ENCODE results near the gene SCRG1.

DNA sequence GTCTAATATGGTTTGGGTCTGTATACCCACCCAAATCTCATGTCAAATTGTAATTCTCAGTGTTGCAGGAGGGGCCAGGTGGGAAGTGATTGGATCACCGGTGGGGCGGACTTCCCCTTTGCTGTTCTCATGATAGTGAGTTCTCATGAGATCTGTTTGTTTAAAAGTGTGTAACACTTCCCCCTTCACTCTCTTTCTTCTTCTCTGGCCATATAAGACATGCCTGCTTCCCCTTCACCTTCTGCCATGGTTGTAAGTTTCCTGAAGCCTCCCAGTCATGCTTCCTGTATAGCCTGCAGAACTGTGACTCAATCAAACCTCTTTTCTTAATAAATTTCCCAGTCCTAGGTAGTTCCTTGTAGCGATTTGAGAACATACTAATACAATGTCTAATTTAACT lies 19.7 kb upstream of the SCRG1 start:
- TF ChIP-seq, protein P1, sequence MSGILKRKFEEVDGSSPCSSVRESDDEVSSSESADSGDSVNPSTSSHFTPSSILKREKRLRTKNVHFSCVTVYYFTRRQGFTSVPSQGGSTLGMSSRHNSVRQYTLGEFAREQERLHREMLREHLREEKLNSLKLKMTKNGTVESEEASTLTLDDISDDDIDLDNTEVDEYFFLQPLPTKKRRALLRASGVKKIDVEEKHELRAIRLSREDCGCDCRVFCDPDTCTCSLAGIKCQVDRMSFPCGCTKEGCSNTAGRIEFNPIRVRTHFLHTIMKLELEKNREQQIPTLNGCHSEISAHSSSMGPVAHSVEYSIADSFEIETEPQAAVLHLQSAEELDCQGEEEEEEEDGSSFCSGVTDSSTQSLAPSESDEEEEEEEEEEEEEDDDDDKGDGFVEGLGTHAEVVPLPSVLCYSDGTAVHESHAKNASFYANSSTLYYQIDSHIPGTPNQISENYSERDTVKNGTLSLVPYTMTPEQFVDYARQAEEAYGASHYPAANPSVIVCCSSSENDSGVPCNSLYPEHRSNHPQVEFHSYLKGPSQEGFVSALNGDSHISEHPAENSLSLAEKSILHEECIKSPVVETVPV (CRISPR knock-in tag; IDR thresholded peaks at IDR 0.05), result no peak
- TF ChIP-seq ARNTL (CRISPR knock-in tag; IDR thresholded peaks at IDR 0.05; ENCODE audit: borderline replicate concordance, low read depth) (no peak), CSDC2 (CRISPR knock-in tag; IDR thresholded peaks at IDR 0.05) (no peak), ZFP30 (CRISPR knock-in tag; IDR thresholded peaks at IDR 0.05) (no peak), TCF4 (CRISPR knock-in tag; IDR thresholded peaks at IDR 0.05; ENCODE audit: borderline replicate concordance) (no peak), ESRRG (CRISPR knock-in tag; IDR thresholded peaks at IDR 0.05) (no peak), ZNF70 (CRISPR knock-in tag; IDR thresholded peaks at IDR 0.05) (no peak), BACH2 (CRISPR knock-in tag; IDR thresholded peaks at IDR 0.05; ENCODE audit: borderline replicate concordance) (no peak)
- TF ChIP-seq, protein P2, sequence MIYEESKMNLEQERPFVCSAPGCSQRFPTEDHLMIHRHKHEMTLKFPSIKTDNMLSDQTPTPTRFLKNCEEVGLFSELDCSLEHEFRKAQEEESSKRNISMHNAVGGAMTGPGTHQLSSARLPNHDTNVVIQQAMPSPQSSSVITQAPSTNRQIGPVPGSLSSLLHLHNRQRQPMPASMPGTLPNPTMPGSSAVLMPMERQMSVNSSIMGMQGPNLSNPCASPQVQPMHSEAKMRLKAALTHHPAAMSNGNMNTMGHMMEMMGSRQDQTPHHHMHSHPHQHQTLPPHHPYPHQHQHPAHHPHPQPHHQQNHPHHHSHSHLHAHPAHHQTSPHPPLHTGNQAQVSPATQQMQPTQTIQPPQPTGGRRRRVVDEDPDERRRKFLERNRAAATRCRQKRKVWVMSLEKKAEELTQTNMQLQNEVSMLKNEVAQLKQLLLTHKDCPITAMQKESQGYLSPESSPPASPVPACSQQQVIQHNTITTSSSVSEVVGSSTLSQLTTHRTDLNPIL (CRISPR knock-in tag; IDR thresholded peaks at IDR 0.05; ENCODE audit: low read depth), result no peak

All from SK-N-SH treated with all-trans-retinoic acid at 6 μM for 48 hours (cell line).